GM10266 (cell line): ENCODE measurements around the gene TRAF2.
"Not testable (repeated sequence)": the region's sequence is repeated elsewhere in the genome, so short reads cannot be mapped to it uniquely, and the experiment has no call there.

Experiments used
- DNase-seq: peaks from one replicate; pipeline ENCODE4 v3.0.0; 2012; ENCODE audit errors: extremely low spot score
- CTCF ChIP-seq: IDR thresholded peaks from 2 replicates; pipeline ENCODE4 v1.5.1; 2012; ENCODE audit warnings: mild to moderate bottlenecking, low read depth; ENCODE audit not compliant: control insufficient read depth, insufficient read depth; ENCODE audit errors: missing control alignments

TRAF2 gene

GRCh38 chr9:136863623-136864273 is 22.6 kb upstream of the TRAF2 start:
- no peak for DNase-seq
- TF ChIP-seq CTCF = no peak

- DNase-seq = no peak
- TF ChIP-seq CTCF = no peak
These were observed 21.1 kb upstream of the TRAF2 start for GRCh38 chr9:136865041-136865767.

GRCh38 chr9:136865768-136866103 is 20.6 kb upstream of the TRAF2 start:
- no peak for TF ChIP-seq CTCF
- DNase-seq = no peak

- not testable (repeated sequence) for DNase-seq
These were observed 19.4 kb upstream of the TRAF2 start for GRCh38 chr9:136866898-136867421.

DNA sequence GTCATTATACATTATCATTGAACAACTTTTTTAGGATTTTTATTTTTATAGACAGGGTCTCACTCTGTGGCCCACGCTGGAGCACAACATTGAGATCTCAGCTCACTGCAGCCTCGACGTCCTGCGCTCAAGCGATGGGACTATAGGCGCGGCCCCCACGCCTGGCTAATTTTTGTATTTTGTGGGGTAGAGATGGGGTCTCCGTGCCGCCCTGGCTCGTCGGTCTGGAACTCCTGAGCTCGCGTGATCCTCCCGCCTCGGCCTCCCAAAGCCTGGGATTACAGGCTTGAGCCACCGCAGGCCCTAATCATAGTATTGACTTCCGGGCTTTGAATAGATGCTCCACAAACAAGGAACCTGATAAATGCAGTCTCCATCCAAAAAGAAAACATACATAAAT is 18.8 kb upstream of the TRAF2 start:
- DNase-seq = no peak
- no peak for TF ChIP-seq CTCF

DNA sequence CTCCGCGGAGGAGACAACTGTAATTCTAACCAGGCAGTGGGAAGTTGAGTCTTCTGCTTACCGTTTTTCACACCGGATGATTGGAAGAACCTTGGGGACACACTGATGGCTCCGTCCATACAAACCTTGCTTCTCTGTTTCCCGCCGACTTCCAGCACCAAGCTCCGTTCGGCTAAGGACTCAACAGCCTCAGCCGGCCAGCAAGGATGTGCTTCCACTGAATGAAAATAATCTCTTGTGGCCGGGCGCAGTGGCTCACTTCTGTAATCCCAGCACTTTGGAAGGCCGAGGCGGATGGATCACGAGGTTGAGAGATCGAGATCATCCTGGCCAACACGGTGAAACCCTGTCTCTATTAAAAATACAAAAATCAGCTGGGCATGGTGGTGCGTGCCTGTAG is 18.4 kb upstream of the TRAF2 start:
- DNase-seq = no peak
- TF ChIP-seq CTCF = no peak

GRCh38 chr9:136868644-136869043 is 17.7 kb upstream of the TRAF2 start:
- no peak for TF ChIP-seq CTCF
- DNase-seq = no peak

- DNase-seq = not testable (repeated sequence)
These were observed 16.7 kb upstream of the TRAF2 start for GRCh38 chr9:136869611-136870010.
